Stimulated activated naive CD8-positive, alpha-beta T cell treated with anti-CD3 and anti-CD28 coated beads, Interleukin-15, amount 100 ng/mL, for 72 hours (primary cell): ENCODE data around the gene PLAC1.

Experiments used
- ATAC-seq: fragments of 150-1000 bp; cut with Tn5 transposase; 2 replicates; pipeline ENCODE4 v1.10.0; 2021; ENCODE audit warnings: mild to moderate bottlenecking, moderate library complexity
- DNase-seq, 2 donors: peaks; one replicate each; pipeline ENCODE4 v3.0.0; 2021 to 2022
- H3K27ac Mint-ChIP-seq, 2 donors: one replicate each; pipeline ENCODE4 v1.8.0; 2022; ENCODE audit warnings: mild to moderate bottlenecking in 2 of 2, mixed read lengths in 2 of 2, moderate library complexity in 2 of 2
- H3K27me3 Mint-ChIP-seq: one replicate; pipeline ENCODE4 v1.8.0; 2022; ENCODE audit warnings: mixed read lengths
- H3K4me1 Mint-ChIP-seq: one replicate; pipeline ENCODE4 v1.8.0; 2022; ENCODE audit warnings: mild to moderate bottlenecking, mixed read lengths
- H3K4me3 Mint-ChIP-seq, 2 donors: one replicate each; pipeline ENCODE4 v1.8.0; 2022; ENCODE audit warnings: mild to moderate bottlenecking in 2 of 2, mixed read lengths in 2 of 2, moderate library complexity in 1 of 2
- H3K9me3 Mint-ChIP-seq, 2 donors: one replicate each; pipeline ENCODE4 v1.8.0; 2022; ENCODE audit warnings: mixed read lengths in 2 of 2

The PLAC1 gene

DNA sequence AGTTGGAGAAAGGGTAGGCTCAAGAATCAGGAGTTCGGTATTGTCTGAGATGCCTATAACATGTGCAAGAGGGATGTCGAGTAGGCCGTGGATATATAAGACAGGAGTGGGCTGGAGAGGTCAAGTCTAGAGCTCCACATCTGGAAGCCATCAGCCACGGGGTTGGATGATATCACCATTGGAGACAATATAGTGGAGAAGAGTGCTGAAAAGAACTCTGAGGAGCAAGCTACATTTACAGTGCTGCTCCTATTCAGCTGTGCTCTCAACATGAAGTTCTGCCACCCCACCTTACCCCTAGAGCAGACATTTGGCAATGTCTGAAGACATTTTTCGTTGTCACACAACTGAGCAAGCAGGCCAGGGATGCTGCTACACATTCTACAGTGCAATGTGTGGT lies 20.9 kb upstream of the PLAC1 start:
- no peak overlapping the region for H3K4me3 Mint-ChIP-seq
- no peaks in the 10 kb centered on the region for H3K9me3 Mint-ChIP-seq

DNA sequence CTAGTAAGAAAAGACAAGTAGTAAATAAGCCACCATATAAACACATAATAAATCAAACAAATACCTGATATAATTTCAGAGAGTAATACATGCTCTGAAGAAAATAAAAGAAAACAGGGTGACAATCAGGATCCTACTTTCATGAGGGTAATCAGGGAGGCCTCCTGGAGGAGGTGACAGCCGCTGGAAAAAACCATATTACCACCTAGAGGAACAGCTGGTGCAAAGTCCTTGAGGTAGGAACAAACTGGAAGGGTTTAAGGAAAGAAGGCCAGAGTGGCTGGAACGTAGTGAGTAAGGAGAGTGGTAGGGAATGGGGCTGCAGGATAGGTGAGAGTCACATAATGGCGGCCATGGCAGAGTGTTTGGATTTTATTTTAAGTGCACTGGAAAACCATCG lies 19.1 kb upstream of the PLAC1 start:
- no peak for DNase-seq
- H3K9me3 Mint-ChIP-seq = no peaks in the 10 kb centered on the region
- ATAC-seq = no peak
- no peaks in the 10 kb centered on the region for H3K27me3 Mint-ChIP-seq
- no peak overlapping the region for H3K27ac Mint-ChIP-seq
- no peaks in the 10 kb centered on the region for H3K4me1 Mint-ChIP-seq
- H3K4me3 Mint-ChIP-seq = no peak overlapping the region

More for the DNA sequence above, 20.9 kb upstream of the PLAC1 start:
- DNase-seq (no peak), ATAC-seq (no peak)
- no peak overlapping the region for H3K27ac Mint-ChIP-seq
- H3K4me1 Mint-ChIP-seq = no peaks in the 10 kb centered on the region
- no peaks in the 10 kb centered on the region for H3K27me3 Mint-ChIP-seq

DNA sequence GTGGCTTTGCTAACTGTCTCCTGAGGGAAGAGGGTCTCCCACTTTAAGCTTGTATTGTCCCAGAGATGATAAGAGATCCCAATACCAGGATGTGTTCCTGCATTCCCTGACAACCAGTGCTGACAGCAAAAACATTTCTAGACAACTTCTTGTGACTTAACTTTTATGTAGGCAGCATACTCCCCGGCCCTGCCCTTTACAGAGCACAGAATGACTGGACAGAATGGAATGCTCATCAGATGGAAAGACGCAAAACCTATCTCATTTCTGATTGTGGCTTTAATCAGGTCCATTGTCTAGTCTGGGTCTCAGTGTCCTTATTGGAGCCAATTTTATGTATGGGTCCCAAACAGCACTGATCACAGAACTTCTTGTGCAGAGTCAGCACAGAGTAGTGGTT lies 18.2 kb upstream of the PLAC1 start:
- DNase-seq (no peak), ATAC-seq (no peak)
- no peak overlapping the region for H3K27ac Mint-ChIP-seq
- no peaks in the 10 kb centered on the region for H3K4me1 Mint-ChIP-seq
- no peaks in the 10 kb centered on the region for H3K9me3 Mint-ChIP-seq
- no peak overlapping the region for H3K4me3 Mint-ChIP-seq
- no peaks in the 10 kb centered on the region for H3K27me3 Mint-ChIP-seq

DNA sequence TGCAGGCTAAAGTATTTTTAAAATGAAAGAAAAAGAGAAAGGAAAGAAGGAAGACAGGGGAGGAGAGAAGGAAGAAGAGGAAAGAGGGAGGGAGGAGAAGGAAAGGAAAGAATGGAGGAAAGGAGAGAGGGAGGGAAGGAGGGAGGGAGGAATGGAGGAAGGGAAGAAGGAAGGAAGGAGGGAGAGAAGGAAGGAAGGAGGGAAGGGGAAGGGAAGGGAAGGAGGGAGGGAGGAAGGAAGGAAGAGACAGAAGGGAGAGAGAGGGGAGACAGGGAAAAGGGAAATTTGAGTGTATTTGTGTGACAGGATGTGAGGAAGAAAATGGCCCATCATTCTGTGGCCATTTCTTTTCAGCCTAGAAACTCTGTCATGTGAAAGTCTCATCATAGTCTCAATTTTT lies 14.9 kb upstream of the PLAC1 start:
- no peak overlapping the region for H3K4me3 Mint-ChIP-seq
- no peaks in the 10 kb centered on the region for H3K9me3 Mint-ChIP-seq
- no peaks in the 10 kb centered on the region for H3K27me3 Mint-ChIP-seq
- no peak overlapping the region for H3K27ac Mint-ChIP-seq
- H3K4me1 Mint-ChIP-seq = no peaks in the 10 kb centered on the region
- DNase-seq (no peak), ATAC-seq (no peak)

DNA sequence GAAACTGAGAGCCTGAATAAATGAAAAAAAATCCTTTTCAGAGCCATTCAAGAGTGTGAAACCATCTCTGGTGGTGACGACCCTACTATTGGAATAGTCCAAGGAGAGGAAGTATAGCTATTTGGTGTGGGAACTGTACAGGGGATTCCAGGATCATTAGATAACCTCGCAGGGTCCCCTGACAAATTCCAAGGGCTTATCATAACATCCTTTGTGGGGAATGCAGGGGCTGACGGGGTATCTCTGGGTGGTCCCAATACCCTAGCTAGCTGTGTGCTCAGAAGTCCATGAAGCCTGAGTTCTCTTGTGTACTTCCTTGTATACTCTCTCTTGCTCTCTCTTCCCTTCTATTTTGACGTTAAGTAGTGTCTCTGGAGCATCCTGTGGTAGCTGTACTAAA lies 13.8 kb upstream of the PLAC1 start:
- Mint-ChIP-seq H3K9me3 (no peaks in the 10 kb centered on the region), H3K27ac (peak overlapping the region in 1 of 2 donors; percentile 82), H3K4me3 (no peak overlapping the region), H3K4me1 (no peaks in the 10 kb centered on the region), H3K27me3 (no peaks in the 10 kb centered on the region)
- no peak for ATAC-seq
- no peak for DNase-seq

DNA sequence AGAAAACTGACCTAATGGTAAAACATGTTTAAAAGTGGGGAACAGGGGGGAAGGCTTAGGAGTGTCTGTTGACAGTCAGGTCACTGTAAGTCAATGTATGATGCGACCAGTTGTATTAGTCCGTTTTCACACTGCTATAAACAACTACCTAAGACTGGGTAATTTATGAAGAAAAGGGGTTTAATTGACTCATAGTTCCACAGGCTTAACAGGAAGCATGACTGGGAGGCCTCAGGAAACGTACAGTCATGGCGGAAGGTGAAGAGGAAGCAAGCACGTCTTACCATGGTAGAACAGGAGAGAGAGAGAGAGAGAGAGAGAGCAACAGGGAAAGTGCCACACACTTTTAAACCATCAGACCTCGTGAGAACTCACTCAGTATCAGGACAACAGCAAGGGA lies 13.0 kb upstream of the PLAC1 start:
- ATAC-seq (no peak), DNase-seq (no peak)
- Mint-ChIP-seq H3K4me1 (no peaks in the 10 kb centered on the region), H3K9me3 (no peaks in the 10 kb centered on the region), H3K4me3 (no peak overlapping the region), H3K27ac (no peak overlapping the region), H3K27me3 (no peaks in the 10 kb centered on the region)

DNA sequence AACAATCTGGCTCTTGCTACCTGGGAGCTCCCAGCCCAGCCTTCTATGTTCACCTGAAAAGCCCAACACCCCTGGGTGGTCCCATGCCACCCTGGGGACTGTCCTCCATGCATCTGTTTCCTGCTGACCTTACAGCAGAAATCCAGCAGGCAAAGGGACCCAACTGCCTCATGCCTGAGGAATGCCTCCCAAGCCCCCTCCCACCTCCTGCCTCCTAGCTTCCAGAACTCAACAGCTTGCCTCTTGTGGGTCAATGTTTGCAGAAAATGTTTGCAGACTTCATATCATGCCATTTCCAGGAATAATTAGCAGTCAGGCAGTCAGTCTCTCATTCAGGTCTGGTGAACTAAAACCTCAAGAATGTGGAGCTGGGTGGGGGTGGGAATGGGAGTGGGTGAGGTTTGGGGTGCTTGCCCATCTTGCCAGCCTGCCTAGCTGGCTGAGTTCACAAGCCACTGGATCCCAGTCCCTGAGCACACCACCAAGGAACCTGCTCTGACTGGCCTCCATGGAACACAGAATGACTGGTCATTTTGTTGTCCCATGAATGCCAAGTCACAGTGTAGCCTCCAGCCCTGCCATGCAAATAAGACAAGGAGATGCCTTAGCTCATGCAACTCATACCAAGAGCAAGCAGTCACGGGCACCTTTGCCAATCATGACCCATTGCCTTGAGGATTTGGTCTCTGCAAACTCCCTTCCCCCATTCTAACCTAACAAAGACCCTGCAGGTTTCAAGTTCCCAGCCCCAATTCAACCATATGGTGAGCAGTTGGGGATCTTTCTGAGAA lies 12.1 kb upstream of the PLAC1 start:
- Mint-ChIP-seq H3K27ac (no peak overlapping the region), H3K4me1 (no peaks in the 10 kb centered on the region), H3K27me3 (no peaks in the 10 kb centered on the region), H3K9me3 (no peaks in the 10 kb centered on the region), H3K4me3 (no peak overlapping the region)
- ATAC-seq = no peak
- DNase-seq = no peak

DNA sequence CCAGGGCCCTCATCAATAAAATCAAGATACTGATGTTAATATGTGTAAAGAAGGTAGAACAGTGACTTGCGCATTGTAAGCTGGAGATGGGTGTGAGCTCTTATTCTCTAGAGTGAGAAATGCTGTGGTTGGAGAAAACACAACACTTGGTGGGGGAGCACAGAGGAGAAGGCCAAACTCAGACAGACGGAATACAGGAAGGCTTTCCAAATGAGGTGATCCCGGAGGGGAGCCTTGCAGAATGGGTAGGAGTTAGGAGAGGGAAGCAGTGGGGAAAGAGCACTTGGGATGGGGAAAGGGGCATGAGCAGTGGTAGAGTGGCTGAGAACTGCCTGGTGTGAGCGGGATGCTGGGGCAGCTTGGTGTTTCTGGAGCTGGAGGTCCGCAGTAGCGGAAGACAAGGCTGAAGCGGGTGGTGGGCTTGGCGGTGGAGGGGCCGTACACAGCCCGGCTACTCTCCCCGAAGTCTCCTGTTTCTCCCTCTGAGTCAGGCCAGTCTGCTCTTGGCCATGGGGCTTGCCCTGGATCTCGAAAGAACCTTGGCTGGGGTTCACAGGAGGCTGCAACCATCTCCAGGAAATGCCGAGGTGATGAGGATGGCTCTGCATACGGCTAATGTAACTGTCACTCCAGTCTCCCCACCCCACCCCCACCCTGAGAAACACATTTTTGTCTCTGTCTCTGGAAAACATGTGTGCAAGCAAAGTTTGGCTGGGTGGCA lies 11.3 kb upstream of the PLAC1 start:
- Mint-ChIP-seq H3K27me3 (no peaks in the 10 kb centered on the region), H3K9me3 (no peaks in the 10 kb centered on the region), H3K27ac (no peak overlapping the region), H3K4me3 (no peak overlapping the region), H3K4me1 (no peaks in the 10 kb centered on the region)
- ATAC-seq (no peak), DNase-seq (no peak)

DNA sequence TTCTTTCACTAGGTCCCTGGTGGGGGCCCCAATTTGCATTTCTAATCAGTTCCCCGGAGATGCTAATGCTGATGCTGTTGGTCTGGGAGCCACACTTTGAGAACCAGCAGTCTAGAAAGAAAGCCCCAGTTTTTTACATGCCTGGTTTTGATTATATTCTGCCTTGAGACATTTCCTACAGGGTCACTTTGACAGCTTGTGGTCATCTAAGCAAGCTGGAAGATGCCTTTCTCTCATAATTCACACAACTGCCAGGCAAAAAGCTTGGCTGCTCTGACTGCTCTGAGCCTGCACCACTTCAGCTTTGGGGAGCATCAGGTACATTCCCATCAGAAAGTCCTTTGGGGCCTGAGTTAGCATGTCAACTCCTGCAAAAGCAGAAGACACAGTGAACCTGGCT lies 5.9 kb upstream of the PLAC1 start:
- H3K27me3 Mint-ChIP-seq = peaks cover 9% of the 10 kb centered on the region

DNA sequence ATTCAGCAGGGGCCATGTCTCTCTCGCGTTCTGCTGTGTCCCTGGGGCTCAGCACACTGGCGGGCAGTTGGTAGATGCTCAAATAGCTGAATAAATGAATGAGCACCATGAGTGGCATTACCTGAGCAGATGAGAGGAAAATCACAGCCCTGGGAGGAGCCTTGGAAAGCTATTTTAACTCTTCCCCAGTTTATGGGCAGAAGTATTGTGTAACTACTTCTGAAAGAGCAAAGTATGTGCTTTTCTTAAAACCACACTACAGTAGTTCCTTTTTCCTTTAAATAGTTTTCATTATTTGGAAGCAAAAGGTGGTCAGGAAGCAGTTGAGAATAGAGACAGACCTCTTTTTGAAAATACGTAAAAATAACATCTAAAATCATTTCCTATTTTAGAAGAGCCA lies 3.0 kb upstream of the PLAC1 start:
- no peak overlapping the region for H3K27ac Mint-ChIP-seq
- DNase-seq = no peak
- ATAC-seq = no peak
- H3K27me3 Mint-ChIP-seq = peaks cover 21% of the 10 kb centered on the region
- no peaks in the 10 kb centered on the region for H3K4me1 Mint-ChIP-seq
- H3K9me3 Mint-ChIP-seq = no peaks in the 10 kb centered on the region
- no peak overlapping the region for H3K4me3 Mint-ChIP-seq

More for the DNA sequence above, 5.9 kb upstream of the PLAC1 start:
- H3K4me3 Mint-ChIP-seq = no peak overlapping the region
- ATAC-seq (no peak), DNase-seq (no peak)
- no peaks in the 10 kb centered on the region for H3K9me3 Mint-ChIP-seq
- no peaks in the 10 kb centered on the region for H3K4me1 Mint-ChIP-seq
- peak overlapping the region in 1 of 2 donors; percentile 46 for H3K27ac Mint-ChIP-seq

DNA sequence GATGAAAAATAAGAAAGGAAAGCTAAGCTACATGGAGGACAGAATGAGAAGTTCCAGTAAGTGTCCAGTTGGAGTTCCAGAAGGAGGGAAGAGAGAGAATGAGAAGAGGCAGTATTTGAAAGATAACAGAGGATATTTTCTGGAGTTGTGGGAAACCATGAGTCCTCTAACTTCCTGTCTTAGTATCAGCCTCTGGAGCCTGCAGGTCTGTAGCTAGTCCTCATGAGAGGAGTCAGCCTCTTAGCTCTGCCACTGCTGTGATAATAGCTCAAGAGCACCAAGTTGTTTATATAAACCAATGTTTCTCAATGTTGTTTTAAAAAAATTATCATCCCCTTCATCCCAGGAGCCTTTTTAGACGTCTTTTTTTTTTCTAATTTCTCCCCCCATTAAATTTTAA lies 2.4 kb upstream of the PLAC1 start:
- H3K9me3 Mint-ChIP-seq = no peaks in the 10 kb centered on the region

DNA sequence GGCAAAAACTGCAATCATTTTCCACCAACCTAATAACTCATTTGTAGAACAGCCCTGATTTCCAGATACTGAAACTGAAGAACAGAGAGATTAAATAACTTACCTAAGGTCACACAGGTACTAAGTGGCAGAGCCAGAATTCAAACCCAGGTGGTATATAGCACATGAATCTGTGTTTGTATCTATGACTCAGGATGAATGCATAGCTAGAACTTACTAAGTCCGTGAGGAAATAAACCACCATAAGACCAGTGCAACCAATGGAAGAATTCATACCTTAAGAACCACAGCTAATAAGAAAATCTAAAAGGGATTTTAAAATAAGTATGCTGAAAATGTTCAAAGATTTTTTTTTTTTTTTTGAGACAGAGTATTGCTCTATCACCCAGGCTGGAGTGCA lies 1.5 kb upstream of the PLAC1 start:
- no peak overlapping the region for H3K27ac Mint-ChIP-seq
- peaks cover under 1% of the 10 kb centered on the region for H3K4me1 Mint-ChIP-seq
- H3K27me3 Mint-ChIP-seq = peaks cover 30% of the 10 kb centered on the region
- ATAC-seq (no peak), DNase-seq (no peak)
- H3K4me3 Mint-ChIP-seq = no peak overlapping the region
- H3K9me3 Mint-ChIP-seq = no peaks in the 10 kb centered on the region

More for the DNA sequence above, 2.4 kb upstream of the PLAC1 start:
- no peaks in the 10 kb centered on the region for H3K4me1 Mint-ChIP-seq
- H3K4me3 Mint-ChIP-seq = no peak overlapping the region
- H3K27ac Mint-ChIP-seq = no peak overlapping the region
- DNase-seq (no peak), ATAC-seq (no peak)
- H3K27me3 Mint-ChIP-seq = peaks cover 28% of the 10 kb centered on the region

DNA sequence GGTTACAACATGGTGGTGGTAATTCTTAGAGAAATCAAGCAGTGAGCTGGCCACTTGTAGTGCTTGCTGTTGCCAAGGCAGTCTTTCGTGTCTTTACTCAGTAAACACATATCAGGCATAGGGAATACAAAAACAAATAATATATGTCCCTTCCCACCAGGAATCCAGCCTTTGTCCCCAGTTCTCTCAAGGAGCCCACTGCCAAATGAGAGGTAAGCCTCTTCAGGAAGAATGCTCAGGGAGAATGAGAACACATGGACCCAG lies 421 bp upstream of the PLAC1 start:
- Mint-ChIP-seq H3K27me3 (peaks cover 30% of the 10 kb centered on the region), H3K4me1 (peaks cover 8% of the 10 kb centered on the region), H3K27ac (no peak overlapping the region), H3K9me3 (no peaks in the 10 kb centered on the region), H3K4me3 (no peak overlapping the region)
- DNase-seq (no peak), ATAC-seq (no peak)

DNA sequence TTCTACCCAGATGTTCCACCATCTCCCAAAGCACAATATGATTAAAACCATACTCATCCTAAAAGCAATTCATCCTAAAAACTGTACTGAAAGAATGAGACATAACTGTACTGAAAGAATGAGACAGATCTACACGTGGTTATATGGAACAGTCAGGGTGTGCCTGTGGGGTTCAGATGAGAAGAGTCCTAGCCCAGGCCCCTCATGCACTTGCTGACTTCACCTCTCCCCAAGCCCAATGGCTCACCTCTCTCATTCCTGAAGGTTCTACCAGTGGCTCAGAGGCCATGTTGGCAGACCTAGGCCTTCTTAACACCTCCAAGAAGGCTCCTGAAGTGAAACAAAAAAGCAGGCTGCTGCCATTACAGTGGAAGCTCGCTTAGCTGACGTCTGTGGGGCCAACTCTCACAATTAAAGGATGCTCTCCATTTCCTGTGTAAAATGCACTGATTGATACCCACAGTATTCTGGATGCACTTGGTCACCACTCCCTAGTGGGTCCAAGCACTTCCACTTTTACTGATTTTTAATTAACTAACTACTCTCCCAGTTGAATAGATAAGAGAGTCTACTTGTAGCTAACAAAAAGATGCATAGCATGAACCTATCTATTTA lies 3.8 kb downstream of the PLAC1 start:
- no peaks in the 10 kb centered on the region for H3K9me3 Mint-ChIP-seq
- H3K4me3 Mint-ChIP-seq = peak overlapping the region in 1 of 2 donors; percentile 9
- peaks cover 21% of the 10 kb centered on the region for H3K27me3 Mint-ChIP-seq
- H3K4me1 Mint-ChIP-seq = peaks cover 8% of the 10 kb centered on the region
- H3K27ac Mint-ChIP-seq = peak overlapping the region in 1 of 2 donors; percentile 80
- ATAC-seq (peak; percentile 99), DNase-seq (peak in 1 of 2 donors; percentile 52)

DNA sequence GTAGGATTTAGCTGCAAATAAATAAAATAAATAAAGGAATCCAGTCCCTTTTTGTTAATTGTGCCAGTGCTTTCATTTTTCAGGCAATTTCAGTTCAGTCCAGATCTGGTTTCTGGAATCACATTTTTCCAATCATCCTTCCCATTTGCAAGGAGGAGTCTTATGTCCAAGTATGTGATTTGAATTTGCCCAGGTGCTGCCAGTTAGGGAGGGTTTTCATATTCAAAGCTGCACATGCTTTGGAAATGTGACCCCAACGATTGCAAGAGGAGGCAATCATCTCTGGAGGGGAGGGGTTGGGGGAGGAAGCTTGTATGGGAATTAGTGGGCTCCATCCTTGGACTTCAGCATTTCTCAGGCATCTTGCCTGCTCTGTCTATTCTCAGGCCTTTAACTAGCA lies 4.4 kb downstream of the PLAC1 start:
- Mint-ChIP-seq H3K27ac (no peak overlapping the region), H3K9me3 (no peaks in the 10 kb centered on the region), H3K27me3 (peaks cover 21% of the 10 kb centered on the region), H3K4me1 (peaks cover 8% of the 10 kb centered on the region), H3K4me3 (no peak overlapping the region)
- DNase-seq = no peak
- peak; percentile 16 for ATAC-seq

DNA sequence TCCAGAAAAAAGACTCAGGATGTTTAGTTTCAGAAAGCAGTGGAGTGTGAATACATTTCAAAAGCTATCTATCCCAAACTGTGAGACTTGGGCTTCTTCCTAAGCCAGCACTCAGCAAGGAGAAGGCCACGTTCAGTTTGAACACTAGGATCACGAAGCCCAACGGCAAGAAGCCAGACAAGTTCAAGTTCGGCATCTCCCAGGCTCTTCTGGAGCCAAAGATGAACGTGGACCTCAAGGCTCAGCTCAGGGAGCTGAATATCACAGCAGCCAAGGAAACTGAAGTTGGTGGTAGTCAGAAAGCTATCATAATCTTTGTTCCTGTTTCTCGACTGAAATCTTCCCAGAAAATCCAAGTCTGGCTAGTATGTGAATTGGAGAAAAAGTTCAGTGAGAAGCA lies 7.6 kb downstream of the PLAC1 start:
- Mint-ChIP-seq H3K4me1 (peaks cover 8% of the 10 kb centered on the region), H3K27ac (no peak overlapping the region), H3K27me3 (peaks cover 16% of the 10 kb centered on the region), H3K9me3 (no peaks in the 10 kb centered on the region), H3K4me3 (no peak overlapping the region)
- DNase-seq (no peak), ATAC-seq (no peak)
